Panc1 (cell line): ENCODE results near the gene NR4A1. TPM values are rescaled to one million over a fixed set of nuclear protein-coding genes. Genes with fewer than 3 reads are reported as not detected.

Source experiments
- ATAC-seq: fragments of 200-7000 bp; cut with Tn5 transposase; 2 replicates; pipeline ENCODE4 v1.9.1; 2020; ENCODE audit warnings: mild to moderate bottlenecking, moderate library complexity
- BruUV-seq: library from RNA; stranded (reverse); fragments of 400-500 nt; replicated peaks from 2 replicates; lab custom pipeline; 2021; lab: Mats Ljungman, UMichigan
- CTCF ChIA-PET: fragments of 300-600 bp; sonication (Branson Sonifier 250); formaldehyde crosslinking; loops from one replicate; lab custom pipeline; 2022; ENCODE audit warnings: antibody characterized with exemption; lab: Charles Lee
- POLR2A ChIA-PET: fragments of 300-600 bp; sonication (Branson Sonifier 250); formaldehyde crosslinking; loops from one replicate; lab custom pipeline; 2022; ENCODE audit warnings: antibody characterized with exemption; lab: Charles Lee
- DNase-seq: peaks from one replicate; pipeline ENCODE4 v3.0.0-alpha.2; 2010; ENCODE audit warnings: low read depth, low spot score
- H3K27ac ChIP-seq: 2 replicates; pipeline ENCODE4 v1.5.1; 2011; ENCODE audit warnings: mild to moderate bottlenecking, low read length, inconsistent platforms
- H3K27me3 ChIP-seq: fragments of 200-500 bp; sonication (Bioruptor generic); 2 replicates; pipeline ENCODE4 v1.6.0; 2014; ENCODE audit warnings: low read length, inconsistent platforms; ENCODE audit not compliant: control insufficient read depth, insufficient read depth
- H3K36me3 ChIP-seq: fragments of 200-500 bp; sonication (Bioruptor generic); 2 replicates; pipeline ENCODE4 v1.5.1; 2014; ENCODE audit warnings: inconsistent platforms, mild to moderate bottlenecking, low read length, moderate library complexity; ENCODE audit not compliant: control insufficient read depth, insufficient read depth
- H3K4me1 ChIP-seq: 2 replicates; pipeline ENCODE4 v1.5.1; 2011; ENCODE audit warnings: inconsistent platforms, mild to moderate bottlenecking, low read length, moderate library complexity; ENCODE audit not compliant: control insufficient read depth, insufficient read depth
- H3K4me3 ChIP-seq, 2 experiments: 2 replicates each; pipeline ENCODE4 v1.5.1; 2011 to 2012; ENCODE audit warnings: low read depth in 2 of 2, low read length in 2 of 2, mild to moderate bottlenecking in 2 of 2, inconsistent platforms in 1 of 2, moderate library complexity in 1 of 2
- H3K9me3 ChIP-seq: fragments of 200-500 bp; sonication (Bioruptor generic); 2 replicates; pipeline ENCODE4 v1.5.1; 2014; ENCODE audit warnings: low read depth, mild to moderate bottlenecking, inconsistent platforms, low read length, moderate library complexity; ENCODE audit not compliant: control insufficient read depth, insufficient read depth
- POLR2AphosphoS5 ChIP-seq: IDR thresholded peaks from 2 replicates; pipeline ENCODE4 v1.6.1; 2012; ENCODE audit warnings: mild to moderate bottlenecking, low read depth, low read length, moderate library complexity
- SIN3A ChIP-seq: IDR thresholded peaks from 2 replicates; pipeline ENCODE4 v1.6.1; 2012; ENCODE audit warnings: low read depth, mild to moderate bottlenecking, low read length, moderate library complexity, borderline replicate concordance; ENCODE audit not compliant: insufficient read depth
- TCF7L2 ChIP-seq: IDR thresholded peaks from 2 replicates; pipeline ENCODE4 v1.6.1; 2011; ENCODE audit warnings: mild to moderate bottlenecking, low read depth, low read length, inconsistent platforms
- in situ Hi-C: cut with HindIII; loops from 2 replicates; pipeline ENCODE4 v1.10.0; 2016; ENCODE audit warnings: low sequenced_read_pairs, low pct_unique_long_range_greater_than_20kb
- intact Hi-C: fragments of 100-400 bp; cut with micrococcal nuclease; formaldehyde crosslinking; loops from one replicate; pipeline ENCODE4 v1.10.0; 2022; ENCODE audit not compliant: unreplicated experiment
- total RNA-seq: library from RNA; stranded (reverse); gene quantifications from one replicate; pipeline ENCODE4 v1.2.1, GENCODE V29; 2021; ENCODE audit not compliant: unreplicated experiment
- TF ChIP-seq, protein P1 (sequence below), 2 experiments: IDR thresholded peaks; 2 replicates each; pipeline ENCODE4 v1.6.1; 2011 to 2012; ENCODE audit warnings: low read depth in 2 of 2, control low read depth in 1 of 2, low read length in 1 of 2, mild to moderate bottlenecking in 1 of 2, moderate library complexity in 1 of 2; ENCODE audit not compliant: insufficient read depth in 1 of 2
- TF ChIP-seq, protein P2 (sequence below): fragments of 450-650 bp; IDR thresholded peaks from 2 replicates; pipeline ENCODE4 v1.5.1; 2017; ENCODE audit warnings: mild to moderate bottlenecking

The NR4A1 gene
- total RNA-seq, 1 experiment from 2014 or later, result 2.0 TPM

DNA sequence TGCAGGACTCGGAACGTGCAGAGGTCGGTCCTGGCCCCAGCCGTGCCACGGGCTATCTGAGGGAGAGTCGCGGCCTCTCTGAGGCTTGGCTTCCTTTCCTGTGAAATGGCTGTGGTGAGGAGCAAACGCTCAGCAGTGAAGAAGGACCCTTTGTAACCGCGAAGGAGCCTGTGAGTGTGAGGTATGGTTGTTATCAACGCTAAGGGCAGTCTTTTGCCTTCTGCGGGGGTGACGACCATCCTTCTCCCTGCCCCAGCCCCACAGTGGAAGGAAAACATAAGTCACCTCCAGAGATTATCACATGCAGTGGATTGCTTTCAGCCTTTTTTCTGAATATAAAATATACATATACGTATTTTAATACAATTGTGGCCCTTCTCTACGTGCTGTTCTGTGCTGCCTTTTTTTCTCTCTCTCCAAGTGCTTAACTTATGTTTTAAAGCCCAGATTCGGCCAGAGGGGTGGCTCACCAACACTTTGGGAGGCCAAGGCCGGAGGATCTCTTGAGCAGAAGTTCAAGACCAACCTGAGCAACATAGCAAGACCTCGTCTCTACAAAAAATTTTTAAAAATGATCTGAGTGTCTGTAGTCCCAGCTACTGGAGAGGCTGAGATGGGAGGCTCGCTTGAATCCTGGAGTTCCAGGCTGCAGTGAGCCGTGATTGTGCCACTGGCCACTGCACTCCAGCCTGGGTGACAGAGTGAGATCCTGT is 27.1 kb upstream of the NR4A1 start:
- ATAC-seq (peak; percentile 6), DNase-seq (no peak)
- Histone ChIP-seq H3K4me3 (peak overlapping the region; percentile 52 to 73), H3K9me3 (no peaks in the 10 kb centered on the region), H3K36me3 (no peaks in the 10 kb centered on the region), H3K27me3 (no peaks in the 10 kb centered on the region), H3K27ac (peak overlapping the region; percentile 57), H3K4me1 (peaks cover 6% of the 10 kb centered on the region)
- in situ Hi-C loops, result no loop called here
- ChIA-PET CTCF (interaction anchor here (0.6 to 5.8 kb wide), 9 partner anchors 8 to 210 kb away, joined by 3 to 62 read pairs (median 5); no protein-coding TSS in a partner anchor), POLR2A (interaction anchor here (0.6 kb wide), 1 partner anchor 29 kb away, joined by 9 read pairs; no protein-coding TSS in a partner anchor)
- intact Hi-C loops, result no loop called here
- BruUV-seq, result no TSS peak
- TF ChIP-seq, protein P1, sequence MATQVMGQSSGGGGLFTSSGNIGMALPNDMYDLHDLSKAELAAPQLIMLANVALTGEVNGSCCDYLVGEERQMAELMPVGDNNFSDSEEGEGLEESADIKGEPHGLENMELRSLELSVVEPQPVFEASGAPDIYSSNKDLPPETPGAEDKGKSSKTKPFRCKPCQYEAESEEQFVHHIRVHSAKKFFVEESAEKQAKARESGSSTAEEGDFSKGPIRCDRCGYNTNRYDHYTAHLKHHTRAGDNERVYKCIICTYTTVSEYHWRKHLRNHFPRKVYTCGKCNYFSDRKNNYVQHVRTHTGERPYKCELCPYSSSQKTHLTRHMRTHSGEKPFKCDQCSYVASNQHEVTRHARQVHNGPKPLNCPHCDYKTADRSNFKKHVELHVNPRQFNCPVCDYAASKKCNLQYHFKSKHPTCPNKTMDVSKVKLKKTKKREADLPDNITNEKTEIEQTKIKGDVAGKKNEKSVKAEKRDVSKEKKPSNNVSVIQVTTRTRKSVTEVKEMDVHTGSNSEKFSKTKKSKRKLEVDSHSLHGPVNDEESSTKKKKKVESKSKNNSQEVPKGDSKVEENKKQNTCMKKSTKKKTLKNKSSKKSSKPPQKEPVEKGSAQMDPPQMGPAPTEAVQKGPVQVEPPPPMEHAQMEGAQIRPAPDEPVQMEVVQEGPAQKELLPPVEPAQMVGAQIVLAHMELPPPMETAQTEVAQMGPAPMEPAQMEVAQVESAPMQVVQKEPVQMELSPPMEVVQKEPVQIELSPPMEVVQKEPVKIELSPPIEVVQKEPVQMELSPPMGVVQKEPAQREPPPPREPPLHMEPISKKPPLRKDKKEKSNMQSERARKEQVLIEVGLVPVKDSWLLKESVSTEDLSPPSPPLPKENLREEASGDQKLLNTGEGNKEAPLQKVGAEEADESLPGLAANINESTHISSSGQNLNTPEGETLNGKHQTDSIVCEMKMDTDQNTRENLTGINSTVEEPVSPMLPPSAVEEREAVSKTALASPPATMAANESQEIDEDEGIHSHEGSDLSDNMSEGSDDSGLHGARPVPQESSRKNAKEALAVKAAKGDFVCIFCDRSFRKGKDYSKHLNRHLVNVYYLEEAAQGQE (IDR thresholded peaks at IDR 0.05; ENCODE audit: insufficient read depth in 1 of 2, low read depth in 2 of 2, low read length in 1 of 2), result no peak
- TF ChIP-seq POLR2AphosphoS5, result no peak
- TF ChIP-seq SIN3A, result no peak
- TF ChIP-seq, protein P2, sequence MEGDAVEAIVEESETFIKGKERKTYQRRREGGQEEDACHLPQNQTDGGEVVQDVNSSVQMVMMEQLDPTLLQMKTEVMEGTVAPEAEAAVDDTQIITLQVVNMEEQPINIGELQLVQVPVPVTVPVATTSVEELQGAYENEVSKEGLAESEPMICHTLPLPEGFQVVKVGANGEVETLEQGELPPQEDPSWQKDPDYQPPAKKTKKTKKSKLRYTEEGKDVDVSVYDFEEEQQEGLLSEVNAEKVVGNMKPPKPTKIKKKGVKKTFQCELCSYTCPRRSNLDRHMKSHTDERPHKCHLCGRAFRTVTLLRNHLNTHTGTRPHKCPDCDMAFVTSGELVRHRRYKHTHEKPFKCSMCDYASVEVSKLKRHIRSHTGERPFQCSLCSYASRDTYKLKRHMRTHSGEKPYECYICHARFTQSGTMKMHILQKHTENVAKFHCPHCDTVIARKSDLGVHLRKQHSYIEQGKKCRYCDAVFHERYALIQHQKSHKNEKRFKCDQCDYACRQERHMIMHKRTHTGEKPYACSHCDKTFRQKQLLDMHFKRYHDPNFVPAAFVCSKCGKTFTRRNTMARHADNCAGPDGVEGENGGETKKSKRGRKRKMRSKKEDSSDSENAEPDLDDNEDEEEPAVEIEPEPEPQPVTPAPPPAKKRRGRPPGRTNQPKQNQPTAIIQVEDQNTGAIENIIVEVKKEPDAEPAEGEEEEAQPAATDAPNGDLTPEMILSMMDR, result no peak; the same call in none of the 2 replicates
- TF ChIP-seq TCF7L2, result no peak

DNA sequence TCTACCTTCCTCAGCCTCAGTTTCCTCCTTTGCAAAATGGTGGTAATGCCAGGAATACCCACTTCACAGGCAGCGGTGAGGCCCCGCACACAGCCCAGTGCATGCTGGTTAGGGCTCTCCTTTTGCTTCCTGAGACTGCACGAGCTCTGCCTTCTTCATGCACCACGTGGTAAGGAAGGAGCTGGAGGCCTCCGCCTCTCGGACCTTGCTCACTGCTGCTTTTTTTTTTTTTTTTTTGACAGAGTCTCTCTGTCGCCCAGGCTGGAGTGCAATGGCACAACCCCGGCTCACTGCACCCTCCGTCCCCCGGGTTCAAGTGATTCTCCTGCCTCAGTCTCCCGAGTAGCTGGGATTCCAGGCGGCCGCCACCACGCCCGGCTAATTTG is 26.4 kb upstream of the NR4A1 start:
- no peak for DNase-seq
- H3K27ac ChIP-seq, result no peak overlapping the region

More for the DNA sequence above, 26.4 kb upstream of the NR4A1 start:
- no TSS peak for BruUV-seq
- intact Hi-C loops, result loop anchor here (1.0 to 5.0 kb wide), 2 partner anchors 58 to 97 kb away; no protein-coding TSS in a partner anchor
- TF ChIP-seq, protein P1 (IDR thresholded peaks at IDR 0.05; ENCODE audit: insufficient read depth in 1 of 2, low read depth in 2 of 2, low read length in 1 of 2), result no peak
- TF ChIP-seq TCF7L2, result no peak
- no peak for ATAC-seq
- Histone ChIP-seq H3K4me3 (no peak overlapping the region), H3K36me3 (no peaks in the 10 kb centered on the region), H3K9me3 (no peaks in the 10 kb centered on the region), H3K27me3 (no peaks in the 10 kb centered on the region), H3K4me1 (peaks cover 6% of the 10 kb centered on the region)
- ChIA-PET POLR2A (interaction anchor here (0.6 kb wide), 1 partner anchor 29 kb away, joined by 9 read pairs; no protein-coding TSS in a partner anchor), CTCF (interaction anchor here (0.6 to 3.0 kb wide), 25 partner anchors 8 to 886 kb away, joined by 3 to 47 read pairs (median 5); partner anchors contain the start of gene NR4A1)
- in situ Hi-C loops, result no loop called here
